ENCODE data around the gene KCNJ6. TPM values are rescaled to one million over a fixed set of nuclear protein-coding genes. Genes with fewer than 3 reads are reported as not detected.

KCNJ6 gene, protein sequence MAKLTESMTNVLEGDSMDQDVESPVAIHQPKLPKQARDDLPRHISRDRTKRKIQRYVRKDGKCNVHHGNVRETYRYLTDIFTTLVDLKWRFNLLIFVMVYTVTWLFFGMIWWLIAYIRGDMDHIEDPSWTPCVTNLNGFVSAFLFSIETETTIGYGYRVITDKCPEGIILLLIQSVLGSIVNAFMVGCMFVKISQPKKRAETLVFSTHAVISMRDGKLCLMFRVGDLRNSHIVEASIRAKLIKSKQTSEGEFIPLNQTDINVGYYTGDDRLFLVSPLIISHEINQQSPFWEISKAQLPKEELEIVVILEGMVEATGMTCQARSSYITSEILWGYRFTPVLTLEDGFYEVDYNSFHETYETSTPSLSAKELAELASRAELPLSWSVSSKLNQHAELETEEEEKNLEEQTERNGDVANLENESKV
- total RNA-seq = under 0.01 TPM in 1 of 2 replicates, not detected in the other

DNA sequence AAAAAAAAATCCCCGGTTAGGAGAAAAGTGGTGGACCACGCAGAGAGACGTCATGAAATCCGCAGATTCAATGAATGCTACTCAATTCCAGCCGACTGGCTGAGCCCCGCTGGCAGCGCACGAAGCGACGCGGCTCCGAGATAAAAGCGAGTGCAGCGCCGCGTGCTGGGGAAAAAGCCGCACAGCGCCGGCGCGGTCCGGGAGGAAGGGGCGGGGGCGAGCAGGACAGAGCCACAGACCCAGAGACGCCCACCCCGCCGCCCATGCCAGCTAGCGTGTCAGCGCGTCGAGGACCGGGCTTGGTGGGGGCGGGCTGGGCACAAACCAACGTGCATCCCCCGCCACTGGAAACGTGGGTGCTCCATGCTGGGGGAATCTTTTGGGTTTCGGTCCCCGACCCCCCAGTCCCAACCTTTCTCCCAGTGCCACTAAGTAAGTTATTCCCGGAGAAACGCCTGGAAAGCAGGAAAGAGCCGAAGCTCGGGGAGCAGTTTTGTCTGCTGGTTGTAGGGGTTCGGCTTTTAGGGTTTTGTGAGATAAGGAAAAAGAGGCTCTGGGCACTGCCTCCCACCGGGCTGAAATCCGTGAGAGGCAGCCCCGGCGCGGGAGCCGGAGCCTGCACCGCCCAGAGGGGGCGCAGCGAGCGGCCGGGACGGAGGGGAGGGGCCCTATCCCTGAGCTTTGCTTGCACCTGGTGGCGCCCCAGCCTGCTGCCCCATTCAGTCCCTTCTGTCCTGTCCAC is at the start of gene KCNJ6:
TSS of gene KCNJ6 (minus strand) at position 148 of the 742 bp plus-strand sequence. CDS start 75,775 bp downstream, outside the sequence.

